ENCODE data around the gene SDE2. TPM values are rescaled to one million over a fixed set of nuclear protein-coding genes. Genes with fewer than 3 reads are reported as not detected.

SDE2 gene
- total and polyA plus RNA-seq, 2 of the 4 experiments (the other 2 are of a cell fraction) = 8.5 to 14.7 TPM

GRCh38 chr1:226003502-226004170 is 4.5 kb upstream of the SDE2 start:
- Histone ChIP-seq H3K56ac (ENCODE audit: extremely low read depth, insufficient read depth, low read length) (no peak overlapping the region), H3K36me3 (ENCODE audit: control insufficient read depth, insufficient read depth, low read length) (no peaks in the 10 kb centered on the region), H3K4ac (ENCODE audit: low read depth, low read length) (no peak overlapping the region), H3K9me3 (ENCODE audit: control insufficient read depth, insufficient read depth, low read length) (no peaks in the 10 kb centered on the region), H3K27ac (ENCODE audit: insufficient read depth, low read length) (no peak overlapping the region), H2BK5ac (ENCODE audit: low read depth, low read length, poor library complexity, severe bottlenecking) (no peak overlapping the region), H3K79me1 (ENCODE audit: low read depth in 1 of 2, low read length in 2 of 2) (peaks cover 4 to 5% of the 10 kb centered on the region in 2 experiments; a peak in 3 of 4 replicates), H2BK20ac (ENCODE audit: low read depth, low read length) (no peak overlapping the region), H3K4me3 (ENCODE audit: insufficient read depth, low read depth, low read length) (no peak overlapping the region), H3K27me3 (ENCODE audit: control insufficient read depth, insufficient read depth, low read length) (no peaks in the 10 kb centered on the region), H4K20me1 (ENCODE audit: insufficient read depth, low read length) (no peaks in the 10 kb centered on the region), H3K9me1 (ENCODE audit: insufficient read depth, low read length) (no peaks in the 10 kb centered on the region), H2AK9ac (replicated peaks; ENCODE audit: low read depth, low read length, poor library complexity) (no peak overlapping the region), H3K4me2 (ENCODE audit: low read depth, low read length) (no peak overlapping the region), H4K5ac (ENCODE audit: low read depth, low read length) (no peak overlapping the region), H4K91ac (ENCODE audit: insufficient read depth, low read depth, low read length) (no peak overlapping the region), H3K4me1 (ENCODE audit: control insufficient read depth, insufficient read depth, low read length) (0 out of 2 replicates have a peak, but pooled peaks cover 2% of the 10 kb centered on the region), H3K18ac (ENCODE audit: low read depth, low read length) (no peak overlapping the region), H3K14ac (replicated peaks; ENCODE audit: low read depth, low read length) (no peak overlapping the region), H2AFZ (replicated peaks; ENCODE audit: low read length, poor library complexity) (no peak overlapping the region), H2BK15ac (ENCODE audit: low read depth, low read length) (no peak overlapping the region), H4K8ac (ENCODE audit: low read depth in 2 of 2, low read length in 2 of 2) (no peak overlapping the region), H2BK120ac (ENCODE audit: low read depth, low read length) (no peak overlapping the region), H2AK5ac (ENCODE audit: low read depth, low read length) (no peak overlapping the region), H3K9ac (ENCODE audit: low read depth, low read length) (no peak overlapping the region), H3K23ac (ENCODE audit: low read depth, low read length) (no peak overlapping the region)
- no peak for ATAC-seq (ENCODE audit: low read depth)
- no peak for DNase-seq
- ChIA-PET POLR2A (ENCODE audit: unreplicated experiment) (no interaction called here), CTCF (no interaction called here)
- intact Hi-C loops (cut with micrococcal nuclease) (no loop called here), in situ Hi-C loops (cut with MboI; ENCODE audit: low sequenced_read_pairs) (no loop called here), dilution Hi-C loops (cut with HindIII; ENCODE audit: low sequenced_read_pairs, unreplicated experiment) (no loop called here)
- 80% methylated on average over 3 of the region's 3 CpGs; no CpG with 5 or more reads in 1 of the 2 experiments for WGBS, 2 experiments (ENCODE audit: extremely low coverage in 2 of 2, insufficient read length in 1 of 2)
- BruUV-seq (replicated peaks) = no TSS peak
- no peak for TF ChIP-seq ELK1 (IDR thresholded peaks at IDR 0.05; ENCODE audit: borderline replicate concordance, low read depth, low read length)
- TF ChIP-seq RAD21 (IDR thresholded peaks at IDR 0.05; ENCODE audit: low read length) = no peak
- TF ChIP-seq RCOR1 (IDR thresholded peaks at IDR 0.05; ENCODE audit: insufficient replicate concordance, low read length) = no peak
- no peak for TF ChIP-seq MAZ (IDR thresholded peaks at IDR 0.05; ENCODE audit: borderline replicate concordance, low read depth, low read length)
- no peak for TF ChIP-seq MAFK (IDR thresholded peaks at IDR 0.05; ENCODE audit: low read depth, low read length)

Data from IMR-90 (cell line).